GM21825 (cell line): ENCODE results near the gene AEBP2.
"Not testable (repeated sequence)": the region's sequence is repeated elsewhere in the genome, so short reads cannot be mapped to it uniquely, and the experiment has no call there.

Experiments
- ATAC-seq: cut with Tn5 transposase; IDR thresholded peaks from one replicate; pipeline ENCODE4 v1.9.1; 2021; ENCODE audit warnings: mild to moderate bottlenecking, moderate library complexity; ENCODE audit not compliant: unreplicated experiment

AEBP2 gene

DNA sequence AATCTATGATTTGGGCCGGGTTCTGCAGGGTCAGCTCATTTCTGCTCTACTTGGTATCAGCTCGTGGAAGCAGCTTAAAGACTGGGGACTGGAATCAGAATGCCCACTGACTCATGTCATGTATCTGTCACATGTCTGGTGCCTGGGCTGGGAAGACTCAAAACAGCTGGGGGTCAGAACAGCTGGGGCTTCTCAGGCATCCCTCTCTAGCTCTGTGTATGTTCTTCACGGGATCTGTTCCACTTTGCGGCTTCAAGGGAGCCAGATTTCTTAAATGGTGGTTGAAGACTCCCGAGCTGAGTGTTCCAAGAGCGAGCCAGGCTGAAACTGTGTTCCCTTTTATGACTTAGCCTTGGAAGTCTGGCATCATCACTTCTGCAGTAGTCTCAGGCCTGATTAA lies 11.9 kb downstream of the AEBP2 start:
- ATAC-seq: no peak

DNA sequence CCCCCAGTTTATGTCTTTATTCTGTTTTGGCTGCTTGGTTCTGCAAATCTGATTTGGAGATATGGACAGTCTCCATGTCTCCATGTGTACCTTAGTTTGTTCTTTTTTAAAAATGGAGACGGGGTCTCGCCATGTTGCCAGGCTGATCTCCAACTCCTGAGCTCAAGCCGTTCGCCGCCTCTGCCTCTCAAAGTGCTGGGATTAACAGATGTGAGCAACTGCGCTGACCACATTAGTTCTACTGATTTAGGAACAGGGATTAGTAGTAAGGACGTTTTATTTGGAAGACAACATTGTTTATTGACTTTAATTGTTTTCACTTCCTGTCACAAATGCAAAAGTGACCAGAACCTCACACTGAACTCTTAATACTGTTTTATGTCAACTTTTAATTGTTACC lies 14.7 kb downstream of the AEBP2 start:
- no peak for ATAC-seq

- no peak for ATAC-seq
Measured at GRCh38 chr12:19454837-19455236, 15.5 kb downstream of the AEBP2 start.

- ATAC-seq: no peak
Measured at GRCh38 chr12:19456176-19456575, 16.9 kb downstream of the AEBP2 start.

DNA sequence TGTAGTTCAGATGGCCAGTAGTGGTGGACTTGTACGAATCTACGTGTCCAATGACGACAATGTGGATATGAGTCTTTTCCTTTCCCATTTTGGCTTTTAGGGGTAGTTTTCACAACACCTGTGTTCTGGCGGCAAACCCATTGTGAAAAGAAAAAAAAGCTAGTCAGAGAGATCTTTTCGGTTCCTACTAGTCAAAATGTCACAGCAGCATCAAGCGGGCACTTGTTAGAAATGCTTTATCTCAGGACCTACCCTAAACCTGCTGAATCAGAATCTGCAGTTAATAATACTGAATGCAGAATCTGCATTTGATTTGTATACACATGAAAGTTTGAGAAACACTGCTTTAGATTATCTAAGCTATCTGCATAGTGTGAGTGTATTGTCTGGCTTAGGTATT lies 18.3 kb downstream of the AEBP2 start:
- no peak for ATAC-seq

- ATAC-seq: no peak
Measured at GRCh38 chr12:19458733-19459132, 19.4 kb downstream of the AEBP2 start.

DNA sequence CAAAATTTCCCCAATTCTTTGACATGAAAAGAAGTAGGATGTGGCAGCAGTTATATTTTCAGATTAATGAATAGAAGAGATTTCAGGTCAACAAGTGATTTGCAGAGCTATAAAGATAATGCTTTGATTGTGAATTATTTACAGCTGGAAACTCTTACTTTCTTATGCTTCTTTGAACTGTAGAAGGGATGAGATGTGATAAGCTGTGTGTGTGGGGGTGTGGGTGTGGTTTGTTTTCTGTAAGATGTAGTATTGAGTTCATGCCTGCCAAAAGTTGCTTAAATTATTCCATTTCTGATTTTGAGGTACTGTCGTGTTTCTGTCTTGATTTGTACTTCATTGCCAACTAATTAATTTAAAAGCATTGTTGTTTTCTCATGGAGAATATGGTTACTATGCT lies 22.7 kb downstream of the AEBP2 start:
- ATAC-seq: no peak

GRCh38 chr12:19462406-19462805 lies 23.1 kb downstream of the AEBP2 start:
- ATAC-seq: no peak

- no peak for ATAC-seq
Measured at GRCh38 chr12:19464192-19464580, 24.9 kb downstream of the AEBP2 start.

DNA sequence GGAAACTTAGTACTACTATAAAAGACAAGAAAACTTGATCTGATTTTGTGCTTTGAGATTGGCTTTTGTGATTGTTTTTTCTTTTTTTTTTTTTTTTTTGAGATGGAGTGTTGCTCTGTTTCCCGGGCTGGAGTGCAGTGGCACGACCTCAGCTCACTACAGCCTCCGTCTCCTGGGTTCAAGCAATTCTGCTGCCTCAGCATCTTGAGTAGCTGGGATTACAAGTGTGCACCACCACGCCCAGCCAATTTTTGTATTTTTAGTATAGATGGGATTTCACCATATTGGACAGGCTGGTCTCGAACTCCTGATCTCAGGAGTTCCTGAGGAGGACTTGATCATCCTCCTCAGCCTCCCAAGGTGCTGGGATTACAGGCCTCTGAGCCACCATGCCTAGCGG lies 26.4 kb downstream of the AEBP2 start:
- ATAC-seq: no peak

GRCh38 chr12:19474147-19474546 lies 34.9 kb downstream of the AEBP2 start:
- ATAC-seq: no peak

DNA sequence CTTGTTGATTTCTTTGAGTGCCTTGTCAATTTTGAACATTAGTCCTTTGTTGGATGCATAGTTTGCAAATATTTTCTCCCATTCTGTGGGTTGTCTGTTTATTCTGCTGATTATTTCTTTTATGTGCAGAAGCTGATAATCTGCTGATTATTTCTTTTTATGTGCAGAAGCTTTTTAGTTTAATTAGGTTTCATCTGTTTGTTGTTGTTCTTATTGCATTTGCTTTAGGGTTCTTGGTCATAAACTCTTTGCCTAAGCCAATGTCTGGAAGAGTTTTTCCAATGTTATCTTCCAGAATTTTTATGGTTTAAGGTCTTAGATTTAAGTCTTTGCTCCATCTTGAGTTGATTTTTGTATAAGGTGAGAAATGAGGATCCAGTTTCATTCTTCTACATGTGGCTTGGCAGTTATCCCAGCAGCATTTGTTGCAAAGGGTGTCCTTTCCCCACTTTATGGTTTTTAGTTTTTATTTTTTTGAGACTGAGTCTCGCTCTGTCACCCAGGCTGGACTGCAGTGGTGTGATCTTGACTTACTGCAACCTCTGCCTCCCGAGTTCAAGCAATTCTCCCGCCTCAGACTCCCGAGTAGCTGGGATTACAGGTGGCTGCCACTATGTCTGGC lies 36.7 kb downstream of the AEBP2 start:
- ATAC-seq: not testable (repeated sequence)

DNA sequence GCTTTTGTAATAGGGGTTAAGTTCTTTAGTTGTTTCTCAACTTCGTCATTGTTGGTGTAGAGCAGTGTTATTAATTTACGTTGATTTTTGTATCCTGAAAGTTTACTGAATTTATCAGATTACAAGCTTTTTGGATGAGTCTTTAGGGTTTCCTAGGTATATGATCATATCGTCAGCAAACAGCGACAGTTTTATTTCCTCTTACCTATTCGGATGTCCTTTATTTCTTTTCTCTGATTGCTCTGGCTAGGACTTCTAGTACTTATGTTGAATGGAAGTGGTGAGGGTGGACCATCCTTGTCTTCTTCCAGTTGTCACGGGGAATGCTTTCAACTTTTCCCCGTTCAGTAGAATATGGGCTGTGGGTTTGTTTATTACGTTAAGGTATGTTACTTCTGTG lies 37.8 kb downstream of the AEBP2 start:
- ATAC-seq: no peak

GRCh38 chr12:19480459-19480858 lies 41.2 kb downstream of the AEBP2 start:
- no peak for ATAC-seq

- ATAC-seq: peak; percentile 2
Measured at GRCh38 chr12:19482036-19482435, 42.7 kb downstream of the AEBP2 start.

DNA sequence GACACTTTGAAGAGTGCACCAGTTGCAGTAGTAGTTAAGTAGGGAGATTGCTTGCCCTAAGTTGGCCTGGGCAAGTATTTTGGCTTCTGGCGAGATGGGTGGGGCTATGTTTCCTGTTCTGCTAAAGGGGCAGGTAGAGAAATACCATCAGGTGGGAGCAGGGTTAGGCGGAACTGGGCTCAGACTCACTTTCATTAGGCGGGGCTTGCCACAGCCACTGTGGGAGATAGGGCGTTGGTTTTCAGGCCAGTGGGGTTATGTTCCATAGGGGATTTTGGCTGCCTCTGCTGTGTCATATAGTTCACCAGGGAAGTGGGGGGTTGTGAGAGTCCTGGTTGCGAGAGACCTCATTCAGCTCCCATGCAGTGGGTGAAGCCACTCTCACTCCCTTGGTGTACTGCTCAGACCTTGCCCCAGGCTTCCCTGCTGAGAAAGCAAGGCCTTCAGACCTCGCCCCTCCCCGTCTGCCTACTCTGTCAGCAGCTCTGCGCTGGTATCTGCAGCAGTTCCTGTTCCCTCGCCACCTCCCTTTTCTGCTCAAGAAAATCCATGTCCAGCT lies 43.3 kb downstream of the AEBP2 start:
- ATAC-seq: peak; percentile 83

GRCh38 chr12:19483727-19484126 lies 44.4 kb downstream of the AEBP2 start:
- no peak for ATAC-seq

GRCh38 chr12:19484738-19485137 lies 45.4 kb downstream of the AEBP2 start:
- no peak for ATAC-seq

- no peak for ATAC-seq
Measured at GRCh38 chr12:19485240-19485639, 45.9 kb downstream of the AEBP2 start.

- ATAC-seq: no peak
Measured at GRCh38 chr12:19489168-19489567, 49.9 kb downstream of the AEBP2 start.

GRCh38 chr12:19490908-19491307 lies 51.6 kb downstream of the AEBP2 start:
- no peak for ATAC-seq

- ATAC-seq: no peak
Measured at GRCh38 chr12:19491863-19492262, 52.6 kb downstream of the AEBP2 start.

DNA sequence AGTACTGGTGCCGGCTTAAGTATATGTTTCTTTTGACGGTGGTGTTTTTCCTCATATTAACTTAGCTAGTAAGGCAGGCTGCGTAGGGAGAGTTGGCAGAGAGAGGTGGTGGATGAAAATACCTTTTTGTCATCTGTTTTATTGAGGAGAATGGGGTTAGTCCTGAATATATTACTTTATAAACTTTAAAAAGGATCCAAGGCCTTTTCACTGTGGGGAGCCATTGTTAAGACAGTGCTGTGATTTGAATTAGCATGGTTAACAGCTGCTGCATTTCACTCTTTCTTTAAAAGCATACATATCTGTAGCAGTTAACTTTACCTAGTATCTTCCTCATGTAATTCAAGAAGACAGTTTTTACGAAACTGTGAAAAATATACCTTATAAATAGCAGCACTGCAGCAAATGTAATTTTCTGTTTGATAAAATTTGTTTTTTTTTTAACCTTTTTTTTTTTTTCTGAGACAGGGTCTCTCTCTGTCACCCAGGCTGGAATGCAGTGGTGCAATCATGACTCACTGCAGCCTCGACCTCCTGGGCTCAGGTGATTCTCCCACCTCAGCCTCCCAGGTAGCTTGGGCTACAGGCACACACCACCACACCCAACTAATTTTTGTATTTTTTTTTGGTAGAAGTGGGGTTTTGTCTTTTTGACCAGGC lies 57.1 kb downstream of the AEBP2 start:
- no peak for ATAC-seq
